ENCODE measurements around the gene TNFRSF13B. TPM values are rescaled to one million over a fixed set of nuclear protein-coding genes. Genes with fewer than 3 reads are reported as not detected.

TNFRSF13B gene
- total RNA-seq, 2 experiments from 2014 or later = 7.5 to 19.3 TPM

- Histone ChIP-seq H3K9me2 (ENCODE audit: insufficient read depth, low read length) (no peaks in the 10 kb centered on the region), H3K9me3 (ENCODE audit: low read length) (no peaks in the 10 kb centered on the region), H3K4me2 (ENCODE audit: low read length) (peak overlapping the region; percentile 83), H3K4me1 (ENCODE audit: insufficient read depth, low read length, poor library complexity, severe bottlenecking) (peaks cover 57% of the 10 kb centered on the region), H2AFZ (ENCODE audit: low read length) (peak overlapping the region; percentile 13; the same call in 1 of the 2 replicates), H4K20me1 (ENCODE audit: insufficient read depth, low read length) (no peaks in the 10 kb centered on the region), H3K36me3 (ENCODE audit: insufficient read depth, low read length) (no peaks in the 10 kb centered on the region), H3K27ac (ENCODE audit: low read depth, low read length, poor library complexity, severe bottlenecking) (peak overlapping the region; percentile 82), H3K4me3 (ENCODE audit: low read depth, low read length, poor library complexity, severe bottlenecking) (peak overlapping the region; percentile 61), H3K79me2 (ENCODE audit: insufficient read depth, low read depth, low read length) (no peaks in the 10 kb centered on the region)
- ChIA-PET CTCF (ENCODE audit: unreplicated experiment) (interaction anchor here (0.5 to 1.4 kb wide), 6 partner anchors 10 to 78 kb away, joined by 3 to 9 read pairs (median 4); no protein-coding TSS in a partner anchor), POLR2A (interaction anchor here (0.5 to 5.4 kb wide), 5 partner anchors 12 to 43 kb away, joined by 3 to 65 read pairs (median 8); partner anchors contain the start of gene TNFRSF13B)
- DNase-seq (ENCODE audit: low spot score) = no peak
- TSS peak; percentile 92 for BruUV-seq (replicated peaks)
- intact Hi-C loops (cut with micrococcal nuclease; ENCODE audit: unreplicated experiment) = loop anchor here (1.0 kb wide), 2 partner anchors 13 to 41 kb away; no protein-coding TSS in a partner anchor
- TF ChIP-seq EZH2phosphoT487 (IDR thresholded peaks at IDR 0.05; ENCODE audit: borderline replicate concordance, low read depth, low read length) (no peak), CTCF (conservative IDR thresholded peaks at IDR 0.05; ENCODE audit: low read length) (no peak)
Observed at GRCh38 chr17:16988749-16989229, 16.9 kb upstream of the TNFRSF13B start.

- Histone ChIP-seq H3K9me3 (ENCODE audit: low read length) (no peaks in the 10 kb centered on the region), H3K27ac (ENCODE audit: low read depth, low read length, poor library complexity, severe bottlenecking) (peak overlapping the region; percentile 82), H4K20me1 (ENCODE audit: insufficient read depth, low read length) (no peaks in the 10 kb centered on the region), H2AFZ (ENCODE audit: low read length) (peak overlapping the region; percentile 13; the same call in 1 of the 2 replicates), H3K4me2 (ENCODE audit: low read length) (peak overlapping the region; percentile 83), H3K4me3 (ENCODE audit: low read depth, low read length, poor library complexity, severe bottlenecking) (peak overlapping the region; percentile 61), H3K4me1 (ENCODE audit: insufficient read depth, low read length, poor library complexity, severe bottlenecking) (peaks cover 58% of the 10 kb centered on the region), H3K9me2 (ENCODE audit: insufficient read depth, low read length) (no peaks in the 10 kb centered on the region), H3K36me3 (ENCODE audit: insufficient read depth, low read length) (no peaks in the 10 kb centered on the region), H3K79me2 (ENCODE audit: insufficient read depth, low read depth, low read length) (no peaks in the 10 kb centered on the region)
- intact Hi-C loops (cut with micrococcal nuclease; ENCODE audit: unreplicated experiment) = loop anchor here (1.0 kb wide), 2 partner anchors 13 to 41 kb away; no protein-coding TSS in a partner anchor
- TF ChIP-seq CTCF (conservative IDR thresholded peaks at IDR 0.05; ENCODE audit: low read length) (no peak), EZH2phosphoT487 (IDR thresholded peaks at IDR 0.05; ENCODE audit: borderline replicate concordance, low read depth, low read length) (no peak)
- ChIA-PET CTCF (ENCODE audit: unreplicated experiment) (interaction anchor here (0.5 to 1.4 kb wide), 4 partner anchors 9 to 77 kb away, joined by 4 to 9 read pairs (median 4); no protein-coding TSS in a partner anchor), POLR2A (interaction anchor here (0.5 to 5.4 kb wide), 4 partner anchors 12 to 42 kb away, joined by 3 to 65 read pairs (median 18); partner anchors contain the start of gene TNFRSF13B)
- peak; percentile 97 for DNase-seq (ENCODE audit: low spot score)
- no TSS peak for BruUV-seq (replicated peaks)
Observed at GRCh38 chr17:16987830-16988601, 16.1 kb upstream of the TNFRSF13B start.

Data from OCI-LY7 (cell line).